Breast epithelium (tissue), 4 donors: Measurements from ENCODE around the gene HNRNPL. TPM values are rescaled to one million over a fixed set of nuclear protein-coding genes. Genes with fewer than 3 reads are reported as not detected.

Experiments
- DNase-seq, 2 donors: peaks; one replicate each; pipeline ENCODE4 v3.0.0-alpha.2; 2019; ENCODE audit warnings: low spot score in 2 of 2
- H3K27ac ChIP-seq, 2 donors: fragments of 200-600 bp; sonication (generic) in 1 of 2; one replicate each; pipeline ENCODE4 v1.5.1; 2016 to 2019; ENCODE audit warnings: mild to moderate bottlenecking in 1 of 2
- H3K27me3 ChIP-seq, 2 donors: fragments of 200-600 bp; sonication (generic) in 1 of 2; one replicate each; pipeline versions ENCODE4 v1.5.1 to v1.6.0; 2017 to 2019; ENCODE audit warnings: control low read depth in 1 of 2, mild to moderate bottlenecking in 1 of 2
- H3K36me3 ChIP-seq: fragments of 200-600 bp; one replicate; pipeline ENCODE4 v1.5.1; 2019
- H3K4me1 ChIP-seq, 2 donors: fragments of 200-600 bp; sonication (generic); one replicate each; pipeline ENCODE4 v1.5.1; 2016 to 2019; ENCODE audit warnings: control low read depth in 1 of 2
- H3K4me3 ChIP-seq, 3 donors: fragments of 200-600 bp; sonication (generic); 1 replicate in 2 of 3; 2 replicates in 1 of 3; pipeline ENCODE4 v1.5.1; 2016 to 2019; ENCODE audit warnings: mild to moderate bottlenecking in 3 of 3, moderate library complexity in 2 of 3
- H3K9me3 ChIP-seq, 2 donors: fragments of 200-600 bp; sonication (generic) in 1 of 2; one replicate each; pipeline ENCODE4 v1.5.1; 2016 to 2019; ENCODE audit warnings: control low read depth in 1 of 2
- POLR2A ChIP-seq: fragments of 450-650 bp; IDR thresholded peaks from one replicate; pipeline ENCODE4 v1.6.1; 2016; ENCODE audit warnings: antibody characterized with exemption, mild to moderate bottlenecking, moderate library complexity
- POLR2AphosphoS5 ChIP-seq, 3 donors: sonication (generic); formaldehyde crosslinking; IDR thresholded peaks; one replicate each; pipeline ENCODE4 v1.6.1; 2017; ENCODE audit warnings: antibody characterized with exemption in 3 of 3
- intact Hi-C: fragments of 100-400 bp; cut with DNase I; formaldehyde crosslinking; loops from one replicate; pipeline ENCODE4 v1.15.1; 2023; ENCODE audit warnings: low total_unique reads
- total RNA-seq, 3 donors: library from RNA; depleted of rRNA; stranded (reverse); fragments of >200 nt; gene quantifications; one replicate each; pipeline ENCODE4 v1.1.0, GENCODE V29; 2016
- TF ChIP-seq, protein P1 (sequence below), 3 donors: fragments of 450-650 bp; IDR thresholded peaks; one replicate each; pipeline ENCODE4 v1.5.1; 2016 to 2017; ENCODE audit warnings: antibody characterized with exemption in 3 of 3, mild to moderate bottlenecking in 3 of 3, moderate library complexity in 3 of 3

The HNRNPL gene
- total RNA-seq, 3 donors from 2014 or later: 164 to 193 (median 168) TPM

DNA sequence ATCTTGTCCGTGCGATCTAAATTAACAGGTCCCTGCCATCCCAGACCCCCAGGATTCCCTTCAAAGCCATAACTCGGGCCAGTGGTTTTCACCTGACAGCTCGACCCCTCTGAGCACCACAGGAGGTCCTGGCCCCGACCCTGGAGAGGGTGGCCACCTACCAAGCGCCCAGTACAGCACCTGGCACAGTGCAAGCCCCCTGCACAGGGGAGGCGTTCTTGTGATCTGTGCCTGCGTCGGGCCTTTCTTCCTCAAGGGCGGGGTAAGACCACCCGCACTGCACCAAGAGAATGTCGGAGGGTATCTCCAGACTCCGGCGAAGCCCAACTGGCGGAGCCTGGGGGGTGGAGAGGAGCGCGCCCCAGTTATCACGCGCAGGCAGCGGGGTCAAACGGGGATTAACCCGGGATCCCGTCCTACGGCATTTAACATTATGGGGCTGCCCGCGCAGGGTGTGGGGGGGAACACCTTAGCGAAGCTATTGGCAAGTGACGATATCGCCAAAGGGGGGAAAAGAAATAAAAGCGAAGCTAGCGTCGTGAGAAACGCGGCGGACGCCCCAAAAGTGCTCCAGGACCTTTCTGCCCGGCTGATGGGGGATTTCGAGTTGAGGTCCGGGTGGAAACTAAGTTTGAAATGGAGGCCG is 1.3 kb upstream of the HNRNPL start:
- Histone ChIP-seq H3K27ac (peak overlapping the region; percentile 100), H3K36me3 (peaks cover 2% of the 10 kb centered on the region), H3K4me3 (peak overlapping the region; percentile 73 to 96 (median 84)), H3K4me1 (peaks cover 0 to 16% of the 10 kb centered on the region in 2 donors), H3K27me3 (no peaks in the 10 kb centered on the region), H3K9me3 (no peaks in the 10 kb centered on the region)
- DNase-seq: no peak
- intact Hi-C loops: no loop called here
- TF ChIP-seq POLR2AphosphoS5 (IDR thresholded peaks at IDR 0.05) (no peak), POLR2A (no peak)
- TF ChIP-seq, protein P1, sequence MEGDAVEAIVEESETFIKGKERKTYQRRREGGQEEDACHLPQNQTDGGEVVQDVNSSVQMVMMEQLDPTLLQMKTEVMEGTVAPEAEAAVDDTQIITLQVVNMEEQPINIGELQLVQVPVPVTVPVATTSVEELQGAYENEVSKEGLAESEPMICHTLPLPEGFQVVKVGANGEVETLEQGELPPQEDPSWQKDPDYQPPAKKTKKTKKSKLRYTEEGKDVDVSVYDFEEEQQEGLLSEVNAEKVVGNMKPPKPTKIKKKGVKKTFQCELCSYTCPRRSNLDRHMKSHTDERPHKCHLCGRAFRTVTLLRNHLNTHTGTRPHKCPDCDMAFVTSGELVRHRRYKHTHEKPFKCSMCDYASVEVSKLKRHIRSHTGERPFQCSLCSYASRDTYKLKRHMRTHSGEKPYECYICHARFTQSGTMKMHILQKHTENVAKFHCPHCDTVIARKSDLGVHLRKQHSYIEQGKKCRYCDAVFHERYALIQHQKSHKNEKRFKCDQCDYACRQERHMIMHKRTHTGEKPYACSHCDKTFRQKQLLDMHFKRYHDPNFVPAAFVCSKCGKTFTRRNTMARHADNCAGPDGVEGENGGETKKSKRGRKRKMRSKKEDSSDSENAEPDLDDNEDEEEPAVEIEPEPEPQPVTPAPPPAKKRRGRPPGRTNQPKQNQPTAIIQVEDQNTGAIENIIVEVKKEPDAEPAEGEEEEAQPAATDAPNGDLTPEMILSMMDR (IDR thresholded peaks at IDR 0.05): peak in 1 of 3 donors; percentile 6

DNA sequence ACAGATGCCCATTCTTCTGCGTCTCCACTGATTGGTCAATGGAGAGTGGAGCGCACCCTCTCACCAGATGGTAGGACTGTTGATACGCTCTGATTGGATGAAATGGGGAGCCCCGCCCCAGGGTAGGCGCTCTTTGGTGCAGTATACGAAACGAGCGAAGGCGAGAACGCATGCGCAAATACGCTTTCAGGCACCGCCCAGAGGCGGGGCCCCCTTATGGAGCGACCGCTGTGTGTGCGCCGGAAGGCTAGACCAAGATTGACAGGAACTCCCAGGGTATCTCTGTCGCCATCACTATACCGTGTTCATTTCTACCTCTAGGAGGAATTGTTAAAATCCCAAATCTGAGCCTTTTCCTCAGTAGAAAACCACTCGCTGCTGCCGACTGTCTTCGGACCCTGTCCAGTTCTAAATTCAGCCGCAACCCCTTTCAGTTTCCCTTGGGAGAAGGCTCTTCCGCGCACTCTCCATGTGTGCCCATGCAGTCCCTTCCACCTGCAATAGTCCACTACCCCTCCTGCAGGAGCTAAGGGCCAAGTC is 720 bp upstream of the HNRNPL start:
- Histone ChIP-seq H3K4me1 (peaks cover 0 to 16% of the 10 kb centered on the region in 2 donors), H3K4me3 (peak overlapping the region; percentile 73 to 96 (median 84)), H3K27me3 (no peaks in the 10 kb centered on the region), H3K36me3 (peaks cover 8% of the 10 kb centered on the region), H3K27ac (peak overlapping the region; percentile 100), H3K9me3 (no peaks in the 10 kb centered on the region)
- peak; percentile 57 to 92 (median 65) for TF ChIP-seq POLR2AphosphoS5 (IDR thresholded peaks at IDR 0.05)
- TF ChIP-seq, protein P1 (IDR thresholded peaks at IDR 0.05): peak; percentile 58 to 75 (median 65)
- peak; percentile 88 for TF ChIP-seq POLR2A
- peak in 1 of 2 donors; percentile 100 for DNase-seq
- intact Hi-C loops: no loop called here

DNA sequence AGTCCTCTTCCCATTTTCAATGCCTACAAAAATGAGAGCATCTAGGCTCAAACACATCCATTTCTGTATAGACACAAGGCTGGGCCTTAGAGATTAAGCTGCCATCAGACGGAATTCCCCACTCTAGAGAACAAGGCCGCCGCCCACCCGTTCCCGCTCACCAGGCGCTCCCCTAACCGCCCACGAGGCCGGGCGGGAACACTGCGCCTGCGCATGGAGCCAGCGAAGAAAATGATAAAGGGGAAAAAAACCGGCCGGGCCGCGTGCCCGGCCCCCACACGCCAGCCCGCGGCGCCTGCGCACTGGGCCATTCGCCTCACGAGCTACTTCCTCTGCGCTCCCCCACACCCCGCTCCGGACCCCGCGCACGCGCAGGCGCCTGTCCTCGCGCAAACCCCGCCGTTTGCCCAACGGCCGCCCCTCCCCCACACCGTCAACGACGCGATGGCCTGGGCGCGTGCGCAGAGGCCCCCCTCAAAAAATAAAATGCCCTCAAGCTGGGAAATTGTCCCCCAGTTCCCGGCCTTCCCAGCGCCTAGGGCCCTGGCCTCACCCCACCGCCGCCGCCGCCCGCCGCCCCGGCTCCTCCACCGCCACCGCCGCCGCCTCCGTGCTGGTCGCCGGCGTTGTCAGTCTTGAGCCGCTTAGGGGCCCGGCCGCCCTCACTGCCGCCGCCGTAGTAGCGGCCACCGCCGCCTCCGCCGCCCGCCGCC is 483 bp downstream of the HNRNPL start:
- Histone ChIP-seq H3K27me3 (no peaks in the 10 kb centered on the region), H3K4me1 (peaks cover 0 to 16% of the 10 kb centered on the region in 2 donors), H3K27ac (peak overlapping the region; percentile 100), H3K36me3 (peaks cover 11% of the 10 kb centered on the region), H3K9me3 (no peaks in the 10 kb centered on the region), H3K4me3 (peak overlapping the region; percentile 84 to 98 (median 85))
- DNase-seq: peak; percentile 93 to 95
- TF ChIP-seq, protein P1 (IDR thresholded peaks at IDR 0.05): no peak
- TF ChIP-seq POLR2AphosphoS5 (IDR thresholded peaks at IDR 0.05) (peak in 1 of 3 donors; percentile 61), POLR2A (no peak)
- intact Hi-C loops: loop anchor here (5.0 kb wide), 1 partner anchor 202 kb away; the partner anchor contains the start of gene ACTN4

DNA sequence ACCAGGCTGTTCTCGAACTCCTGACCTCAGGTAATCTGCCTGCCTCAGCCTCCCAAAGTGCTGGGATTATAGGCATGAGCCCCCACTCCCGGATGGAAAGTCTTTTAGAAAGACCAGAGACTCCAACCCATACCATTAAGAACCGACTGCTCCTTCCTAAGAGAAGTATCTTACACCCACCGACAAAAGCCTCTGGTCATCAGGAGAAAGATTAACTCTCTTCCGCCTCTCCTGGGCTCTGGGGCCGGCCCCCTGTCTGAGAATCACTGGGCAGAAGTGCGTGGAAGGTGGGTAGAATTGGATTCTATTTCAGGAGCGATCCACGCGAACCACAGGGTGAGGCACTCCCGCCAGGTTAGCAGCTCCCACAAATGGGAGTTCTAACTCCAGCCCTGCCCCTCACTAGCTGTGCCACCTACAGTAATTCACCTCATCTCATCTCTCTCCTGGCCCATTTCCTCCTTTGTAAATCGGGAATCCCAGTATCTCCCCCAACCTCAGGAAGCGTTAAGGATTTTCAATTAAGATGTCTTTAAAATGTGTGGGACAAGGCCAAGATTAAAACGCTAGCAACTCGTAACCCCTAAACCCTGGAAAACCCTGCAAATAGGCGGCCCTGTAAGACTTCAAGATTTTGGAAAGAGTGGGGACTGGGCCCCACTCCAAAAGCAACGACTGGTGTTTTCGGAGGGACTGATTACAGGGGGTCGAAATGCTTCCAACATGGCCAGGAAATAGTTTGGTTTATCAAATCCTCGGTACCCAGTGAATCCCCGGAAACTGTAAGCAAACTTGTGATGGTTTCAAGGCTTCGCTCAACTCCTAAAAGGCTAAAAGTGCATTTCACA is 1.3 kb downstream of the HNRNPL start:
- peaks cover 0 to 16% of the 10 kb centered on the region in 2 donors for H3K4me1 ChIP-seq
- no peak for DNase-seq
- peaks cover 11% of the 10 kb centered on the region for H3K36me3 ChIP-seq
- H3K4me3 ChIP-seq: peak overlapping the region; percentile 84 to 98 (median 85)
- intact Hi-C loops: loop anchor here (5.0 kb wide), 1 partner anchor 201 kb away; the partner anchor contains the start of gene ACTN4
- H3K9me3 ChIP-seq: no peaks in the 10 kb centered on the region
- H3K27me3 ChIP-seq: no peaks in the 10 kb centered on the region
- peak overlapping the region; percentile 100 for H3K27ac ChIP-seq
- TF ChIP-seq POLR2AphosphoS5 (IDR thresholded peaks at IDR 0.05) (no peak), POLR2A (no peak)
- TF ChIP-seq, protein P1 (IDR thresholded peaks at IDR 0.05): no peak
